HL-60 (cell line): ENCODE results near the gene RBM15.

Experiments used
- CTCF ChIP-seq: IDR thresholded peaks from one replicate; pipeline ENCODE4 v1.5.1; 2011; ENCODE audit warnings: low read length, control low read depth, inconsistent platforms; ENCODE audit not compliant: insufficient read depth
- POLR2AphosphoS5 ChIP-seq: IDR thresholded peaks from 2 replicates; pipeline ENCODE4 v1.6.1; 2012; ENCODE audit warnings: low read depth

DNA sequence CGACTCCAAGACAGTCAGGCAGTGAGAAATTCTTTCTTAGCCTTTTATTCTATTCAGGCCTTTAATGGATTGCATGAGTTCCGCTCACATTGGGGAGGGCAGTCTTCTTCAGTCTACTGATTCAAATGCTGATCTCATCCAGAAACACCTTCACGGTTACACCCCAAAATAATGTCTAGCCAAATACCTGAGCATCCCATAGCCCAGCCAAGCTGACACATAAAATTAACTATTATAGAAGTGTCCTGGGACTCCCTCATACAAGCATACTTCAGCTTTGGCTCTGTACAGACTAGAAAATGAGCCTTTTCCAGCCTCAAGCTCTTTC, 55.3 kb downstream of the RBM15 start:
- TF ChIP-seq CTCF: no peak
- no peak for TF ChIP-seq POLR2AphosphoS5
